ENCODE measurements around the gene FOXP3.

Gene FOXP3

DNA sequence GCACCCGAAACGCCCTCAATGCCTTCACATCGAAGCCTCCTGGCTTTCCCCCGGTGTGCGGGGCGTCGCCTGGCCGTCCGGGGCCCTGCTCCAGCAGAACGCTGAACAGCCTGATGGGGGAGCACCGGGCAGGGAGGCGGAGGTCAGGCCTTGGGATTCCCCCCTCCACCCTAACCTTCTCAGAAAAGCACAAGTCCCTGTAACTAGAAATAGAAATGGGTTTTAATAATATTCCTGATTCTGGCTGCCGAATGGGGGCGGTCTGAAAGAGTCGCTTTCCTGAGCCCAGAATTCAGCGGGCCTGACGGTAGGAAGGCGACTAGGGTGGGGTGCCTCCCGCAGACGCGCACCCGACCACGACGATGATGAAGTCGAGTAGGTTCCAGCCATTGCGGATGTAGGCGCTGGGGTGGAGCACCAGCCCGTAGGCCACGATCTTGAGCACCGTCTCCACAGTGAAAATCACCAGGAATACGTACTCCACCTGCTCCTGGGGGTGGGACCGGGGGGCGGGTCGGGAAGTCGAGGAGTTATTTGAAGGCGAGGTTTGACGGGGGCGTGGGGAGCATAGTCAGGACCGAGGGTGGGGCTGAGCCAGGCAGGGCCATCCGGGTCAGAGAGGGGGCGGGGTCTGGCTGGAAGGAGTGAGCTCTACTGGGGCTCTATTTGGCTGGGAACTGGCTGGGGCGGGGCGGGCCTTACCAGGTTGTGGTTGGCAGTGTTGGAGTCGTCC lies 33.8 kb downstream of the FOXP3 start:
- H3K4me3 Mint-ChIP-seq, result peak overlapping the region; percentile 67
- no peaks in the 10 kb centered on the region for H3K36me3 Mint-ChIP-seq
- CTCF ChIA-PET, result no interaction called here
- H3K4me1 Mint-ChIP-seq, result peaks cover 32% of the 10 kb centered on the region
- H3K27ac Mint-ChIP-seq, result peak overlapping the region; percentile 91
- H3K27me3 Mint-ChIP-seq, result peaks cover 23% of the 10 kb centered on the region
- no peaks in the 10 kb centered on the region for H3K9me3 Mint-ChIP-seq
- peak; percentile 82 for DNase-seq

DNA sequence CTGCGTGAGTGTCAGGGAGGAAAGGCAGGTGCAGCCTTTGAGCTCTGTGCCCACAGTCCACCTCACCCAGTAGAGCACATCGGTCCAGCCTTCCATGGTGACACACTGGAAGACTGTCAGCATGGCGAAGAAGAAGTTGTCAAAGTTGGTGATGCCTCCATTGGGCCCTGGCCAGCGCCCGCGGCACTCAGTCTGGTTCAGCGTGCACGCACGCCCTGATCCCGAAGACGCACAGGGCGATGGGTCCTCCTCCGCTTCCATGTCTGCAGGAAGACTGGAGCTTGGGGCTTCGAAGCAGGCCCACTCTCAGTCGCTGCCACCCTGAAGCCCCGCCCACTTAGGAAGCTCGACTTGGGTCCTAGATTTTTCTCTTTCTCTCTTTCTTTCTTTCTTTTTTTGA lies 36.3 kb downstream of the FOXP3 start:
- CTCF ChIA-PET, result interaction anchor here (1.6 kb wide), 1 partner anchor 35 kb away, joined by 5 read pairs; no protein-coding TSS in a partner anchor
- Mint-ChIP-seq H3K27me3 (peaks cover 40% of the 10 kb centered on the region), H3K36me3 (no peaks in the 10 kb centered on the region), H3K4me1 (peaks cover 27% of the 10 kb centered on the region), H3K27ac (no peak overlapping the region), H3K9me3 (no peaks in the 10 kb centered on the region), H3K4me3 (no peak overlapping the region)
- no peak for DNase-seq

DNA sequence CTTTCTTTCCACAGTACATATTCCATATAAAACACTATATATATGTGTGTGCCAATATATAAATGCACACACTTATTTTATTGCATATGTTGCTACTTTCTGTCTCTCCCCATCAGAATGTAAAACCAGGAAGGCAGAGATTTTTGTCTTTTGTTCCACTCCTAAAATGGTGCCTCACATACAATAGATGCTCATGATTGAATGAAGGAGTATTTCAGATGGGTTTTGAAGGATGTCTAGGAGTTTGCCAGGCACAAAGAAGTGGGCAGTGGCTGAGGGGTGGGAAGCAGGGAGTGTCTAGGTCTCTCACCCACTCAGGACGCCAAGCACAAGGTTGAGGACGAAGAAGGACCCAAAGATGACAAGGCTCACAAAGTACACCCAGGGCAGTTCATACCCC lies 36.8 kb downstream of the FOXP3 start:
- no peaks in the 10 kb centered on the region for H3K9me3 Mint-ChIP-seq
- H3K27me3 Mint-ChIP-seq, result peaks cover 45% of the 10 kb centered on the region
- CTCF ChIA-PET, result no interaction called here
- H3K36me3 Mint-ChIP-seq, result no peaks in the 10 kb centered on the region
- no peak for DNase-seq
- no peak overlapping the region for H3K4me3 Mint-ChIP-seq
- no peak overlapping the region for H3K27ac Mint-ChIP-seq
- peaks cover 25% of the 10 kb centered on the region for H3K4me1 Mint-ChIP-seq

DNA sequence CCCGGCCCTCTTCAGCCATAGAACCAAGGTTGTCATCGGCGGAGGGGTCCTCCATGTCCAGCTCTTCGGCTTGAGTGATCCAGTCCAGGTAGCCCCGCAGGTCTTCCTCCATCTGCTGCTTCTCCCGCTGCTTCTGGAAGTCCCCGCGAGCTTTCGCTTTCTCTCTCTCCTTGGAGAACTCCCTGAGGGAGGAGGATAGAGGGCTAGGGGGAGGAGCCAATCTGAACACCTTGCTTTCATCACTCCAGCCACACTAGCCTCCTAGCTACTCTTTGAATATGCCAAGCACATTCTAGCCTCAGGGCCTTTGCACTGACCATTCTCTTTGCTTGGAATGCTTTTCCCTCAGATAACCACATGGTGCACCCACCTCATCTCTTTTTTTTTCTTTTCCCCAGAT lies 37.6 kb downstream of the FOXP3 start:
- no peak for DNase-seq
- no peaks in the 10 kb centered on the region for H3K9me3 Mint-ChIP-seq
- H3K4me3 Mint-ChIP-seq, result no peak overlapping the region
- H3K36me3 Mint-ChIP-seq, result no peaks in the 10 kb centered on the region
- no peak overlapping the region for H3K27ac Mint-ChIP-seq
- H3K27me3 Mint-ChIP-seq, result peaks cover 50% of the 10 kb centered on the region
- CTCF ChIA-PET, result no interaction called here
- peaks cover 22% of the 10 kb centered on the region for H3K4me1 Mint-ChIP-seq

GRCh38 chrX:49225858-49226257 lies 38.7 kb downstream of the FOXP3 start:
- Mint-ChIP-seq H3K4me1 (peaks cover 11% of the 10 kb centered on the region), H3K27ac (no peak overlapping the region), H3K27me3 (peaks cover 57% of the 10 kb centered on the region), H3K9me3 (no peaks in the 10 kb centered on the region), H3K36me3 (no peaks in the 10 kb centered on the region), H3K4me3 (no peak overlapping the region)
- CTCF ChIA-PET, result interaction anchor here (1.5 kb wide), 1 partner anchor 33 kb away, joined by 3 read pairs; no protein-coding TSS in a partner anchor
- no peak for DNase-seq

GRCh38 chrX:49221868-49222267 lies 42.6 kb downstream of the FOXP3 start:
- H3K9me3 Mint-ChIP-seq, result no peaks in the 10 kb centered on the region
- no peak overlapping the region for H3K27ac Mint-ChIP-seq
- no peak overlapping the region for H3K4me3 Mint-ChIP-seq
- H3K4me1 Mint-ChIP-seq, result peaks cover 4% of the 10 kb centered on the region
- no peaks in the 10 kb centered on the region for H3K36me3 Mint-ChIP-seq
- H3K27me3 Mint-ChIP-seq, result peaks cover 47% of the 10 kb centered on the region
- CTCF ChIA-PET, result no interaction called here
- no peak for DNase-seq

- CTCF ChIA-PET, result no interaction called here
- H3K36me3 Mint-ChIP-seq, result no peaks in the 10 kb centered on the region
- no peak overlapping the region for H3K4me3 Mint-ChIP-seq
- peaks cover 41% of the 10 kb centered on the region for H3K27me3 Mint-ChIP-seq
- H3K27ac Mint-ChIP-seq, result no peak overlapping the region
- no peak for DNase-seq
- H3K9me3 Mint-ChIP-seq, result no peaks in the 10 kb centered on the region
- H3K4me1 Mint-ChIP-seq, result peaks cover 4% of the 10 kb centered on the region
These were observed 44.4 kb downstream of the FOXP3 start for GRCh38 chrX:49220100-49220499.

DNA sequence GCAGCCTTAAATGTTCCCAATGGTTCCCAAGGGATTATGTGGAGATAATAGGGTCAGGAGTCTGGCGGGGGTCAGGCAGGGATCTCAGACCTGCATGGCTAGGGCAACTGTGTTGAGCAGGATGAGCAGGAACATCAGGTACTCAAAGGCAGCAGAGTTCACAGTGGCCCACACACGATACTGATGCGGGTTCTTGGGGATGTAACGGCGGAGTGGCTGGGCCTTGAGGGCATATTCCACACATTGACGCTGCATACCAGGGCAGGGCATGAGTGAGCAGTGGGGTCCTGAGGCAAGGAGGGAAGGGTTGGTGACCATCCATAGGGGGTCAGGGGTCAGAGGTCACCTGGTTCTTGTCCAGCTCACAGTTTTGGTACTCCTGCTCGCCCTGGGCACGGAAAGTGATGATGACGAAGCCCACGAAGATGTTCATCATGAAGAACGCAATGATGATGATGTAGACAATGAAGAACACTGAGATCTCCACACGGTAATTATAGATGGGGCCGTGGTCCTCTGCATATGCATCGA lies 49.4 kb downstream of the FOXP3 start:
- Mint-ChIP-seq H3K27me3 (peaks cover 33% of the 10 kb centered on the region), H3K9me3 (peaks cover 6% of the 10 kb centered on the region)
- CTCF ChIA-PET, result no interaction called here

DNA sequence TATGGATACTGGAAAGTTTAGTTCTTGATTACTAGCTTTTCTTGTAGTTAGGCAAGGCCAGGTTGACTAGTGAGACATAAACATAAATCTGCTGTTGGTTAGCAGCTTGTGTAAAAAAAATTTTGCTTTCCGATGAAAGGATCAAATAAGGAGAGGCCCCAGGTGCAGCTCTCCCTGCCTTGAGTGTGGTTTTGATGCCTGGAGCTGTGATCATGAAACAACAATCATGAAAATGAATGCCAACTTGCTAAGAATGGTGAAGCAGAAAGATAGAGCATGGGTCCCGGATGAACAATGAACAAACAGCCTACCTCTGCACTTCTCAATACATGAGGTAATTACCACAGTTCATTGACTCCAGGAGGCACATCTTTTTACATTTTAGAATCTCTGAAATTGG lies 50.1 kb downstream of the FOXP3 start:
- no peak for DNase-seq
- Mint-ChIP-seq H3K9me3 (peaks cover 6% of the 10 kb centered on the region), H3K4me1 (no peaks in the 10 kb centered on the region), H3K4me3 (no peak overlapping the region), H3K36me3 (no peaks in the 10 kb centered on the region), H3K27me3 (peaks cover 37% of the 10 kb centered on the region), H3K27ac (no peak overlapping the region)
- CTCF ChIA-PET, result no interaction called here

More for the DNA sequence above, 49.4 kb downstream of the FOXP3 start:
- H3K4me1 Mint-ChIP-seq, result peaks cover 4% of the 10 kb centered on the region
- no peak overlapping the region for H3K4me3 Mint-ChIP-seq
- H3K27ac Mint-ChIP-seq, result no peak overlapping the region
- no peak for DNase-seq
- no peaks in the 10 kb centered on the region for H3K36me3 Mint-ChIP-seq

DNA sequence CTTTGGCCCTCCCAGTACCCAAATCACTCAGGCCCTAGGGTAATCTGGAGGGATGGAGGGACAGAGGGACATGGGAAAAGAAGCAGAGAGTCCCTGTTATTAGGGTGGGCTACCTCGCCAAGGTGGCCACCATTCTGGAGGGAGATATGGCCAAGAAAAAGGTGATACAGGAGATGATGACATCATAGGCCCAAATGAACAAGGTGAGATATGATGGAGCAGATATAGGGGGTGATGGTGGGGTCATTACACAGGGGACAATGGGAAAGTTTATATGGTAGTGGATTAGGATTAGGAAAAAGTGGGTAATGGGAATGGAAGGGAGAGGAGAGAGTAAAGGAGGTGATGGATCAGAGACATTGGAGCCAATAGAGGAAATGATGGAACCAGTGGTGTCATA lies 51.6 kb downstream of the FOXP3 start:
- no peak overlapping the region for H3K27ac Mint-ChIP-seq
- peaks cover 6% of the 10 kb centered on the region for H3K9me3 Mint-ChIP-seq
- H3K4me1 Mint-ChIP-seq, result no peaks in the 10 kb centered on the region
- CTCF ChIA-PET, result no interaction called here
- H3K36me3 Mint-ChIP-seq, result no peaks in the 10 kb centered on the region
- H3K4me3 Mint-ChIP-seq, result no peak overlapping the region
- no peak for DNase-seq
- H3K27me3 Mint-ChIP-seq, result peaks cover 37% of the 10 kb centered on the region

DNA sequence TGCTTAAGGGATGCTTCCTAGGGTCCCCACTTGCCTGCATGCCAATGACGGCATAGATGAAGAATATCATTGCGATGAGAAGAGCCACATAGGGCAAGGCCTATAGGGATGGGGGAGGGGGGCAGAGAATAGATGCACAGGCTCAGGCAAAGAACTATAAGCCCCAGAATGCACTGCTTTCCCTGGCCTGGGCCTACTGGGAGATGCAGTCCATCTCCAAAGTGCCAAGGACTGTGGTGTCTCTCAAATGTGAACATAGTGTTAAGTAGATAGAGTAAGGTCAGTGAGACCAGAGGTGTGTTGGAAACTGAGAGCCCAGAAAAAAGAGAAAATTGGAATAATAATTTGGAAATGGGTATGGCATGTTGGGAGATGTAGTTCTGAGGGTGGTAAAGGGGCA lies 52.3 kb downstream of the FOXP3 start:
- H3K27ac Mint-ChIP-seq, result no peak overlapping the region
- no peaks in the 10 kb centered on the region for H3K36me3 Mint-ChIP-seq
- no peak overlapping the region for H3K4me3 Mint-ChIP-seq
- H3K9me3 Mint-ChIP-seq, result peaks cover 6% of the 10 kb centered on the region
- CTCF ChIA-PET, result no interaction called here
- DNase-seq, result no peak
- peaks cover 37% of the 10 kb centered on the region for H3K27me3 Mint-ChIP-seq
- H3K4me1 Mint-ChIP-seq, result no peaks in the 10 kb centered on the region

DNA sequence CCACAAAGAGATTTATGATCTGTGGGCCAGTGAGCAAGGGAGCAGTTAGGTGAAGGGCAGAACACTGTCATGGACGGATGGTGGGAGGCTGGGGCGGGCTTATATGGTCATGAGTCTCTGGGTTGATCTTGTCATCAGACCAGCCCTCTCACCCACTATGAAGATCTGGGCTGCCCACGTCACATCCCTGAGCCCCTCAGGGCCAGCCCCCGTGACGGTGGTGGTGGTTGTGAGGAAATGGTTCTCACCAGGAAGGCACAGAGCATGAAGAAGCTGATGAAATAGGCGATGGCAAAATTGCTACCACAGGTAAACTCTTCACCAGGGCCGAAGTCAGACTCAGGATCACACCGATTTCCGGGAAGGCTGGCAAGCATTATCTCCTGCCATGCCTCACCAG lies 53.4 kb downstream of the FOXP3 start:
- Mint-ChIP-seq H3K4me3 (no peak overlapping the region), H3K36me3 (no peaks in the 10 kb centered on the region), H3K27me3 (peaks cover 35% of the 10 kb centered on the region), H3K4me1 (no peaks in the 10 kb centered on the region), H3K9me3 (peaks cover 6% of the 10 kb centered on the region), H3K27ac (no peak overlapping the region)
- CTCF ChIA-PET, result no interaction called here
- no peak for DNase-seq

- Mint-ChIP-seq H3K4me3 (no peak overlapping the region), H3K27me3 (peaks cover 31% of the 10 kb centered on the region), H3K27ac (no peak overlapping the region), H3K36me3 (no peaks in the 10 kb centered on the region), H3K9me3 (peaks cover 6% of the 10 kb centered on the region), H3K4me1 (no peaks in the 10 kb centered on the region)
- DNase-seq, result no peak
- CTCF ChIA-PET, result no interaction called here
These were observed 54.1 kb downstream of the FOXP3 start for GRCh38 chrX:49210406-49210805.

DNA sequence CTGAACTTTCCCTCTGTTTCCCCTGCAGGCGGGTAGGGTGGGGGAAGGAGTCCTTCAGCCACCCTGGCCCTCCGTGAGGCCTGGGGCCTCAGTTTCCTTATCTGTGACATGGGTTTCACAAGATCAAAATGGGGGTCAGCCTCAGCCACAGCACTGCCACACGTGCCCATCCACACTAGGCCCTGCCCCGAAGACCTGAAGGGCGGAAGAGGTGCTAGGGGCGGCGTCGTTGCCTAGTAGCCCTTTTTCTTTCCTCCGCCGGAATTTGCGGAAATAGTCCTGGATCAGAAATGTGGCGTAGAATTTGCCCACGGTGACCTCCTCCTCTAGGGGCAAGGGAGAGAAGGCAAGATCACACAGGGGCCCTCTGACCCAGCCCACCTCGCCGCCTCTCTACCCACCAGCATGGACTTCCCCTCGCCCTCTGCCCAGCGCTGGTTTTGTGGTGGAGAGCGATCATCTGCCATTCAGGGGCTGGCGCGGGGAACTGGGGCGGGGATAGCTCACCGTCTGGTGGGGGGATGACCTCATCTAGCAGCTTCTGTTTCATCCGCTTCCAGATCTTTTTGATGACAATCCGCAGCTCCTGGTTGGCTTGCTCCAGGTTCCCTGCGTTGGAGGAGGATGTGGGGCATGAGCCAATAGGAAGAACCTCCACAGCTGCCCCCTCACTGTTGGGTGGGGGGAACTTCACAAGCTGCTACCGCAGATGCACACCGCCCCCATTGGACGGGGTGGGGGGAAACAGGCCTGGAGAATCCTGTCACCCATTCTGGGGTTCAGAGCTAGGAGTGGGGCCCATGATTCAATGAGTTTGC lies 54.9 kb downstream of the FOXP3 start:
- peak; percentile 22 for DNase-seq
- CTCF ChIA-PET, result no interaction called here
- H3K27ac Mint-ChIP-seq, result no peak overlapping the region
- H3K4me3 Mint-ChIP-seq, result no peak overlapping the region
- peaks cover 31% of the 10 kb centered on the region for H3K27me3 Mint-ChIP-seq
- no peaks in the 10 kb centered on the region for H3K36me3 Mint-ChIP-seq
- no peaks in the 10 kb centered on the region for H3K4me1 Mint-ChIP-seq
- H3K9me3 Mint-ChIP-seq, result peaks cover 6% of the 10 kb centered on the region

DNA sequence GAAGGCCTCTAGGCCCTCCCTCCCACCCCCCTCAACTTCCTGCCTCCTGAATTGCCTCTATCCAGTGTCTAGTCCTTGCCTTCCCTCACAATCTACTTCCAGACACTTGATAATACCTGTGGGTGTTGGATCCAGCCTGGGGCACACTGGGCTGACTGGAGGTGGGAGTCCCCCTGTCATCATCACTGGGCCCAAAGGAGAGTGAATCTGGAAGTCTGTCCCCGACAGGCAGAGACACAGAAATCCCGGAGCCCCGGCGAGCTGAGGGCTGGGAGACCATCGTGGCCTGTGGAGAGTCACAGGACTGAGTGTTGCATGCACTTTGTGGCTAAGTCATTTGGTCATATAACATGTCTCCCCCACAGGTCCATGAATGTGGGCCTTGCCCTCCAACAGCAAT lies 56.1 kb downstream of the FOXP3 start:
- peaks cover 6% of the 10 kb centered on the region for H3K9me3 Mint-ChIP-seq
- peaks cover 38% of the 10 kb centered on the region for H3K27me3 Mint-ChIP-seq
- H3K27ac Mint-ChIP-seq, result no peak overlapping the region
- CTCF ChIA-PET, result interaction anchor here (1.7 kb wide), 1 partner anchor 16 kb away, joined by 6 read pairs; no protein-coding TSS in a partner anchor
- H3K36me3 Mint-ChIP-seq, result no peaks in the 10 kb centered on the region
- no peak overlapping the region for H3K4me3 Mint-ChIP-seq
- no peaks in the 10 kb centered on the region for H3K4me1 Mint-ChIP-seq
- no peak for DNase-seq

All from activated naive CD4-positive, alpha-beta T cell treated with anti-CD3 and anti-CD28 coated beads, Interleukin-2, amount 10 ng/mL, durations not matched to agents 7 days and 5 days (primary cell).